ENCODE measurements around the gene DIAPH1.
A peak's percentile ranks its signal among the peaks of the same experiment; 100 is the strongest.

DIAPH1 gene

GRCh38 chr5:141617682-141618029 lies 1.1 kb downstream of the DIAPH1 start:
- peaks cover 55% of the 10 kb centered on the region for H3K79me2 ChIP-seq (ENCODE audit: low read length)
- H2AFZ ChIP-seq (ENCODE audit: low read depth, low read length): no peak overlapping the region
- no peak overlapping the region for H3K27ac ChIP-seq (ENCODE audit: low read length)
- no peaks in the 10 kb centered on the region for H3K27me3 ChIP-seq (ENCODE audit: low read depth, low read length)
- peaks cover 32% of the 10 kb centered on the region for H3K36me3 ChIP-seq (replicated peaks; ENCODE audit: low read depth, low read length)
- TF ChIP-seq EZH2phosphoT487 (IDR thresholded peaks at IDR 0.05; ENCODE audit: low read depth) (no peak), CTCF (IDR thresholded peaks at IDR 0.05; ENCODE audit: low read depth, low read length) (no peak)
- no peaks in the 10 kb centered on the region for H3K9me3 ChIP-seq (ENCODE audit: insufficient read depth, low read length)
- peak overlapping the region; percentile 97 for H3K9ac ChIP-seq (ENCODE audit: low read length)
- H3K4me2 ChIP-seq (ENCODE audit: low read length): peak overlapping the region; percentile 98
- no peaks in the 10 kb centered on the region for H4K20me1 ChIP-seq (ENCODE audit: insufficient read depth, low read length)
- peak overlapping the region; percentile 99 for H3K4me3 ChIP-seq (ENCODE audit: low read length)
- peaks cover 25% of the 10 kb centered on the region for H3K4me1 ChIP-seq (ENCODE audit: low read length)

DNA sequence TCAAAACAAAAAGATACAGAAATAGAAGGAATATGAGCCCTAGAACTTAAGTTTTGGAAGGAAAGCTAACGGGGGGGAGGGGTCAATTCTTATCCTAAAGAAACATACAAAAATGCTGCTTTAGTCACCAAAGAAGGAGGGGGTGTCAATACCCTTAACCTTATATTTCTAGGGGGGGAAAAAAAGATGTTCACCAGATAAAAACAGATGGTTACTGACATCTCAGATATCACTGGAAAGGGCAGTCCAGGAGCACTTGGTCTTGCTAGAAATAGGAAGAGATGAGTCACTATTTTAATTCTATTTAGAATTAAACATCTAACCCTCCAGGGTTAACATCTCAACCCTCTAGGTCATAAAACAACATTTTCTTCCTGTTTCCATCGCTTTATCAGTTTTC lies 1.7 kb downstream of the DIAPH1 start:
- H3K27ac ChIP-seq (ENCODE audit: low read length): no peak overlapping the region
- H3K4me1 ChIP-seq (ENCODE audit: low read length): peaks cover 22% of the 10 kb centered on the region
- no peak for TF ChIP-seq CTCF (IDR thresholded peaks at IDR 0.05; ENCODE audit: low read depth, low read length)
- no peak for TF ChIP-seq EZH2phosphoT487 (IDR thresholded peaks at IDR 0.05; ENCODE audit: low read depth)
- no peaks in the 10 kb centered on the region for H4K20me1 ChIP-seq (ENCODE audit: insufficient read depth, low read length)
- H3K4me3 ChIP-seq (ENCODE audit: low read length): no peak overlapping the region
- H3K27me3 ChIP-seq (ENCODE audit: low read depth, low read length): no peaks in the 10 kb centered on the region
- no peaks in the 10 kb centered on the region for H3K9me3 ChIP-seq (ENCODE audit: insufficient read depth, low read length)
- no peak overlapping the region for H3K9ac ChIP-seq (ENCODE audit: low read length)
- no peak overlapping the region for H2AFZ ChIP-seq (ENCODE audit: low read depth, low read length)
- peak overlapping the region; percentile 98; the same call in 1 of the 2 replicates for H3K4me2 ChIP-seq (ENCODE audit: low read length)
- peaks cover 59% of the 10 kb centered on the region for H3K79me2 ChIP-seq (ENCODE audit: low read length)
- H3K36me3 ChIP-seq (replicated peaks; ENCODE audit: low read depth, low read length): peaks cover 31% of the 10 kb centered on the region

- Histone ChIP-seq H3K27ac (ENCODE audit: low read length) (no peak overlapping the region), H4K20me1 (ENCODE audit: insufficient read depth, low read length) (no peaks in the 10 kb centered on the region), H3K9ac (ENCODE audit: low read length) (no peak overlapping the region), H3K36me3 (replicated peaks; ENCODE audit: low read depth, low read length) (peaks cover 24% of the 10 kb centered on the region), H3K9me3 (ENCODE audit: insufficient read depth, low read length) (no peaks in the 10 kb centered on the region), H3K27me3 (ENCODE audit: low read depth, low read length) (no peaks in the 10 kb centered on the region), H3K4me3 (ENCODE audit: low read length) (no peak overlapping the region), H2AFZ (ENCODE audit: low read depth, low read length) (no peak overlapping the region), H3K4me2 (ENCODE audit: low read length) (no peak overlapping the region), H3K79me2 (ENCODE audit: low read length) (peaks cover 66% of the 10 kb centered on the region), H3K4me1 (ENCODE audit: low read length) (peaks cover 22% of the 10 kb centered on the region)
- TF ChIP-seq EZH2phosphoT487 (IDR thresholded peaks at IDR 0.05; ENCODE audit: low read depth) (no peak), CTCF (IDR thresholded peaks at IDR 0.05; ENCODE audit: low read depth, low read length) (no peak)
Measured at GRCh38 chr5:141615991-141616720, 2.6 kb downstream of the DIAPH1 start.

DNA sequence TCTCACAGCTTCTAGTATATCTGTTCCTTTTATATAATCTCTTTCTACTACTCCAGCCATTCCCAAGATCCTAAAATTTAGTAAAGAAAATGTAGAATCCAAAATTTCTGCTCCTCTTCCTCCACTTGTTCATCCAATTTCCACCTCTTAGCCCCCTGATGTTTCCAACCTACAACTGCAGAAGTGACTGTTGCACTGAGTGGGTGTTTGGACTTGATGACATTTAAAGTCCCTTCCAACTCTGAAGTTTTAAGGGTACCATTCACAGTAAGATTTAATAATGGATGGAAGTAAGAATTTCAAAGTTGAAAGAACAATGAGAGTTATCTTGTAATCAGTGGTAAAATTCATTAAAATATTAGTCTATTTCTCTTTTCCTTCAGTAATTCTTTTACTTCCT lies 5.5 kb downstream of the DIAPH1 start:
- Histone ChIP-seq H3K4me3 (ENCODE audit: low read length) (no peak overlapping the region), H3K4me2 (ENCODE audit: low read length) (no peak overlapping the region), H4K20me1 (ENCODE audit: insufficient read depth, low read length) (no peaks in the 10 kb centered on the region), H2AFZ (ENCODE audit: low read depth, low read length) (no peak overlapping the region), H3K27me3 (ENCODE audit: low read depth, low read length) (no peaks in the 10 kb centered on the region), H3K79me2 (ENCODE audit: low read length) (peaks cover 82% of the 10 kb centered on the region), H3K36me3 (replicated peaks; ENCODE audit: low read depth, low read length) (peaks cover 9% of the 10 kb centered on the region), H3K27ac (ENCODE audit: low read length) (no peak overlapping the region), H3K9me3 (ENCODE audit: insufficient read depth, low read length) (no peaks in the 10 kb centered on the region), H3K9ac (ENCODE audit: low read length) (no peak overlapping the region), H3K4me1 (ENCODE audit: low read length) (peaks cover 17% of the 10 kb centered on the region)
- TF ChIP-seq CTCF (IDR thresholded peaks at IDR 0.05; ENCODE audit: low read depth, low read length) (no peak), EZH2phosphoT487 (IDR thresholded peaks at IDR 0.05; ENCODE audit: low read depth) (no peak)

Data from OCI-LY3 (cell line).